Adipocyte (in vitro differentiated cells): ENCODE data around the gene DACH2.
"Not testable (repeated sequence)": the region's sequence is repeated elsewhere in the genome, so short reads cannot be mapped to it uniquely, and the experiment has no call there.

ENCODE experiments used
- DNase-seq: peaks from one replicate; pipeline ENCODE4 v3.0.0-alpha.2; 2015; ENCODE audit warnings: low read depth
- H3K27me3 ChIP-seq: replicated peaks from 2 replicates; pipeline ENCODE4 v1.7.0; 2013; ENCODE audit warnings: mild to moderate bottlenecking, low read length, moderate library complexity; ENCODE audit not compliant: control insufficient read depth, insufficient read depth
- H3K36me3 ChIP-seq: 2 replicates; pipeline ENCODE4 v1.7.0; 2013; ENCODE audit warnings: low read length, mild to moderate bottlenecking, moderate library complexity; ENCODE audit not compliant: control insufficient read depth, insufficient read depth, severe bottlenecking
- H3K4me1 ChIP-seq: 2 replicates; pipeline ENCODE4 v1.7.0; 2013; ENCODE audit warnings: mild to moderate bottlenecking, low read length, moderate library complexity; ENCODE audit not compliant: control insufficient read depth, insufficient read depth
- H3K4me3 ChIP-seq: 2 replicates; pipeline ENCODE4 v1.7.0; 2013; ENCODE audit warnings: mild to moderate bottlenecking, low read length, moderate library complexity
- H3K9ac ChIP-seq: 2 replicates; pipeline ENCODE4 v1.7.0; 2013; ENCODE audit warnings: mild to moderate bottlenecking, low read length, moderate library complexity
- H3K9me3 ChIP-seq: 2 replicates; pipeline ENCODE4 v1.7.0; 2013; ENCODE audit warnings: mild to moderate bottlenecking, low read length, moderate library complexity; ENCODE audit not compliant: control insufficient read depth

DACH2 gene

DNA sequence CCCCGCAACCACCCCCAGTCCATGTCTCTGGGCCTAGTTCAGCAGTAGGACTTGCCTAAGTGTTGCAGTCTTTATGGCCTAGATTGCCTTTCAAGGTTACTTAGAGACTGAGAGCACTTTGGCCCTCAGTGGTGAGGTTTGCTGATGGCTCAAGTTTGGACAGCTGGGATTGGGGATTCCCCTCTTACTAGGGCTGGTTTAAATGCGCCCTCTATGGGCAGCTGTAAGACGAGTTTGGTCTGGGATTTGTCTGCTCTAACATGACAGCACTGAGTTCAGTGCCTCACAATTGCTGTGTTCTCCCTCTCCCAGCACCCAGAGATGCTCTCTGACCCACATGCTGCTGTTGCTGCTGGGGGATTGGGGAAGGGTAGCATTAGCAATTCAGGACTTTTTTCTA lies 23.1 kb downstream of the DACH2 start:
- DNase-seq, result peak; percentile 38
- Histone ChIP-seq H3K36me3 (no peaks in the 10 kb centered on the region), H3K4me3 (no peak overlapping the region), H3K9me3 (no peaks in the 10 kb centered on the region), H3K9ac (no peak overlapping the region), H3K27me3 (peaks cover 14% of the 10 kb centered on the region), H3K4me1 (no peaks in the 10 kb centered on the region)

DNA sequence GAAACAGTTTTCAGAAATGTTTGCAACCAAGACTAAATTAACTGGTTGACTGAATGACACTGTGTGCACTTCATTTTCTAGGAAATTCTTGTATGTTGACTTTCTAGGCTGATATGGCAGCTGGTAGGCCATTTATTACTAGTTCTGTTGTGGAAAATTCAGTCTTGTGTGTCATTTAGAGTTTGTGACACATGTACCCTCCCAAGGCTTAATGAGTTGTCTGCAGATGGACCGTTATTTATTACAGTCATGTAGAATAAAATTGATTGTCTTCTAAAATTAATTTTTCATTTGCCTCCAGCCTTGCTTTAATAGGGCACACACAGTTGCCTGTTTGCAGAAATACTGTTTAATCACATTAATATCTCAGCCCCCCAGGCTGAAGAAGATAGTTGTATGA lies 30.7 kb downstream of the DACH2 start:
- no peaks in the 10 kb centered on the region for H3K4me1 ChIP-seq
- no peak overlapping the region for H3K9ac ChIP-seq
- H3K4me3 ChIP-seq, result no peak overlapping the region
- peaks cover 3% of the 10 kb centered on the region for H3K27me3 ChIP-seq
- no peaks in the 10 kb centered on the region for H3K36me3 ChIP-seq
- no peak for DNase-seq
- no peaks in the 10 kb centered on the region for H3K9me3 ChIP-seq

DNA sequence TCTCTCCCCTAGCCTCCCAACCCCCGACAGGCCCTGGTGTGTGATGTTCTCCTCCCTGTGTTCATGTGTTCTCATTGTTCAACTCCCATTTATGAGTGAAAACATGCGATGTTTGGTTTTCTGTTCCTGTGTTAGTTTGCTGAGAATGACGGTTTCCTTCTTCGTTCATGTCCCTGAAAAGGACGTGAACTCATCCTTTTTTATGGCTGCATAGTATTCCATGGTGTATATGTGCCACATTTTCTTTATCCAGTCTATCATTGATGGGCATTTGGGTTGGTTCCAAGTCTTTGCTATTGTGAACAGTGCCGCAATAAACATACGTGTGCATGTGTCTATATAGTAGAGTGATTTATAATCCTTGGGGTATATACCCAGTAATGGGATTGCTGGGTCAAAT lies 33.1 kb downstream of the DACH2 start:
- not testable (repeated sequence) for H3K9me3 ChIP-seq, H3K9ac ChIP-seq, H3K4me3 ChIP-seq, H3K4me1 ChIP-seq, DNase-seq, H3K27me3 ChIP-seq, H3K36me3 ChIP-seq

DNA sequence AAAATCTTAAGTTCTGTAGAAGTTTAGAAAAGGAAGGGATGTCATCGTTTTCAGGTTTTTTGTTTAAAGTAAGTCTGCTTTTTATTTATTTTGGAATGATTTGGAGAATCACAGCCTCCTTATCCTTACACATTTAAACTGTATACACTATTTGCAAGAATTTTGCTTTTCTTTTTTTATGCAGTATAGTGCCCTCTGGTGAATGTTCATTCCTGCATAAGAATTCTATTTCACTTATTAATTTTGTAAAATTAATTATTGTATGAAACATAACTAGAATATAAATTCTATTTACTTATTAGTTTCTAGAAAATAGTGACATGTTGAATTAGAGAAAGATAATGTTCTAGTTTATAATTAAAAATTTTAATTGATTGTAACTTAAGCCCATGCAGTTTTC lies 44.6 kb downstream of the DACH2 start:
- no peak overlapping the region for H3K9ac ChIP-seq
- H3K4me1 ChIP-seq, result no peaks in the 10 kb centered on the region
- H3K36me3 ChIP-seq, result no peaks in the 10 kb centered on the region
- DNase-seq, result peak; percentile 19
- peaks cover 11% of the 10 kb centered on the region for H3K9me3 ChIP-seq
- H3K27me3 ChIP-seq, result no peaks in the 10 kb centered on the region
- no peak overlapping the region for H3K4me3 ChIP-seq

DNA sequence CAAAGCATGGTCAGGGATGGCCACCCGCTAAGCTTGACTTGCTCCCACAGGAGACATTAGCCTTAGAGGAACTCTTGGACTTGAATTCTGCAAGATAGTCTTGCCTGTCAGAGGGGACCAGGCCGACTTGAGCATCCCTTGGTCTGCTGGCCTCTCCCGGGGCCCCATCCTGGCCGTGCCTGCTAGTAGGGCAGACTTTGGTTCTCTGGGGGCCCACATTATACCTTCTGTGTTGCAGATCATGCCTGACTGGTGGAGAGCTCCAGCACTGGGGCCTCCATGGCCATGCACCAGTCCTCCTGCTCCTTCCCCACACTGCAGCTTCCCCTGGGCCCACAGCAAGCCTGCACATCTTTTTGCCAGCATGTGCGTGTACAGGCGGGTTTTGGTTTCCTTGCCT lies 46.5 kb downstream of the DACH2 start:
- H3K9me3 ChIP-seq, result peaks cover 15% of the 10 kb centered on the region
- no peaks in the 10 kb centered on the region for H3K27me3 ChIP-seq
- H3K4me1 ChIP-seq, result no peaks in the 10 kb centered on the region
- DNase-seq, result no peak
- no peak overlapping the region for H3K9ac ChIP-seq
- no peak overlapping the region for H3K4me3 ChIP-seq
- H3K36me3 ChIP-seq, result no peaks in the 10 kb centered on the region

DNA sequence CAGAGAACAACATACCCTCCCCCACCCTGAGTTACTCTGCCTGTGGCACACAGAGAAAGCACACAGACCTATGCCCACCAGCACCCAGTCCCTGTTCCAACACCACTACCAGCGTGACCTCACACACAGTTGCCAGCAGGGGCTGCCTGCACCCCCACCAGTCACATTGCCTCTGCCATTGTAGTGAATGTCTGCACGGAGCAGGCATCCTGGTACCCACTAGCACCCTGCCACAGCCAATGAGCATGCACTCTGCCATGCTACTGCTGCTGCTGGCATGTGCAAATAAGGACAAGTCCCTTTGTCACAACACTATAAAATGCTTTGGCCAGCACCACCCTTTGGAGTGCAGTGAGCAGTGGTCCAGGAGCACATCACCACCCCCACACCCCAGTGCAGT lies 47.1 kb downstream of the DACH2 start:
- no peak for DNase-seq
- H3K4me3 ChIP-seq, result no peak overlapping the region

DNA sequence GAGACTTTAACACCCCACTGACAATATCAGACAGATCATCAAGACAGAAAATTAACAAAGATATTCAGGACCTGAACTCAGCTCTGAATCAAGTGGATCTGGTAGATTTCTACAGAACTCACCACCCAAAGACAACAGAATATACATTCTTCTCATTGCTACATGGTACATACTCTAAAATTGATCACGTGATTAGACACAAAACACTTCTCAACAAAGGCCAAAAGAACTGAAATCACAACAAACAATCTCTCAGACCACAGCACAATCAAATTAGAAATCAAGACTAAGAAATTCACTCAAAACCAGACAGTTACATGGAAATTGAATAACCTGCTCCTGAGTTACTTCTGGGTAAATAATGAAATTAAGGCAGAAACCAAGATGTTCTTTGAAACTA lies 49.6 kb downstream of the DACH2 start:
- Histone ChIP-seq H3K36me3 (no peaks in the 10 kb centered on the region), H3K9ac (no peak overlapping the region), H3K4me1 (no peaks in the 10 kb centered on the region), H3K27me3 (no peaks in the 10 kb centered on the region), H3K9me3 (peaks cover 19% of the 10 kb centered on the region), H3K4me3 (no peak overlapping the region)
- DNase-seq, result no peak

More for the DNA sequence above, 47.1 kb downstream of the DACH2 start:
- Histone ChIP-seq H3K27me3 (no peaks in the 10 kb centered on the region), H3K36me3 (no peaks in the 10 kb centered on the region), H3K9me3 (peaks cover 19% of the 10 kb centered on the region), H3K4me1 (no peaks in the 10 kb centered on the region), H3K9ac (no peak overlapping the region)

DNA sequence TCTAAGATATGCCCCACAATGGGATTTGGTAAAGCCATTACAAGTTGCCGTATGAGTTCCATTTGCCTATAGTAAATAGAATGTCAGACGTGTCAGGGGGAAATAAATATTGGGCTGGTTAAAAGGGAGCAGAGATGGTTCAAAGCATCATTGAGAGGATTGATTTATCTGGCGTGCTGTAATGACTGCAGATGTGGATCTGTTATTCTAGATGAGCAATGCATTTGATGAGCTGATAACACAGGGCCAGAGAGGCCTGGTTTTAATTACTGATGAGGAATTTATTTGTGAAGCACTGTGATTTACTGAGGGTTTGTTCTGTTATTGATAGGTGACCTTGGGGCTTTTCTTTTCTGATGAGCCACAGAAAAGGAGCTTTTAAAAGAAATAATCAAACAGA lies 62.5 kb downstream of the DACH2 start:
- no peak for DNase-seq
- H3K27me3 ChIP-seq, result peaks cover 5% of the 10 kb centered on the region
- no peak overlapping the region for H3K4me3 ChIP-seq
- no peak overlapping the region for H3K9ac ChIP-seq
- H3K9me3 ChIP-seq, result no peaks in the 10 kb centered on the region
- no peaks in the 10 kb centered on the region for H3K36me3 ChIP-seq
- H3K4me1 ChIP-seq, result no peaks in the 10 kb centered on the region

DNA sequence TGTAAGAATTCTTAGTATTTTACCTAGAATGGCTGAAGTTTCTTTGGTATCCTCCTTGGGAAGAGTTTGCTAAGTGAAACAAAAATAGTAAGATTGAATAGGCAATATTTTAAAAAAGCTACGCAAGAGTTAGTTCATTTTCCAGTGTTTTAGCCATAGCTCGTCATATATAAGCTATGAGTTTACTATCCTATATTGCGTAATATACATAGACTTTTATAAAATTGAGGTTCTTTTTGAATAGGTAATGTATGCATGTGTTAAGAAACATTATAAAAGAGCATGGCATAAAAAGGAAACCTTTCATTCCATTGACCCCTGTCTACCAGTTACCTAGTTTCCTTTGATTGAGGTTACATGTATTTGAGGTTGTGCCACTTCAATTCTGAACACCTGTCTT lies 67.0 kb downstream of the DACH2 start:
- Histone ChIP-seq H3K9me3 (no peaks in the 10 kb centered on the region), H3K4me3 (no peak overlapping the region), H3K27me3 (no peaks in the 10 kb centered on the region), H3K9ac (no peak overlapping the region), H3K4me1 (no peaks in the 10 kb centered on the region), H3K36me3 (no peaks in the 10 kb centered on the region)
- no peak for DNase-seq

DNA sequence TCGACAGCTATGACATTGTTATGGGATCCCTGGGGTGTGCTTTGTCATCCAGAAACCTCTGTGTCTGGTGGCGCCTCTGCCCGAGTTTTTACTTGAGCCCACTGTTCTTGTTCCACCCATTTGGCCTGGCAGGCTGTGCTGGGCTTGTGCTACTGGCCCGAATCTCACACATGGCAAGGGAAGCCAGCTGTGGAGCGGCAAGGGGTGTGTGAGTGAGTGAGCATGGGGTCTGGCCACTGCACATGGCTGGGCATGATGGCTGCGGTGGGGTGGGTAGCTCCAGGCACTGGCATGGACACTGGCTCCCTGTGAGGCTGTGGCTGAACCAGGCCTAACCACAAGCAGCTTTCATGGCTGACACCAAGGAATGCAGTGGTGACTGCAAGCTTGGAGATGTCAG lies 89.2 kb downstream of the DACH2 start:
- H3K9me3 ChIP-seq, result peaks cover 15% of the 10 kb centered on the region
- no peaks in the 10 kb centered on the region for H3K27me3 ChIP-seq
- H3K4me1 ChIP-seq, result no peaks in the 10 kb centered on the region
- H3K4me3 ChIP-seq, result no peak overlapping the region
- H3K9ac ChIP-seq, result no peak overlapping the region
- no peak for DNase-seq
- no peaks in the 10 kb centered on the region for H3K36me3 ChIP-seq

DNA sequence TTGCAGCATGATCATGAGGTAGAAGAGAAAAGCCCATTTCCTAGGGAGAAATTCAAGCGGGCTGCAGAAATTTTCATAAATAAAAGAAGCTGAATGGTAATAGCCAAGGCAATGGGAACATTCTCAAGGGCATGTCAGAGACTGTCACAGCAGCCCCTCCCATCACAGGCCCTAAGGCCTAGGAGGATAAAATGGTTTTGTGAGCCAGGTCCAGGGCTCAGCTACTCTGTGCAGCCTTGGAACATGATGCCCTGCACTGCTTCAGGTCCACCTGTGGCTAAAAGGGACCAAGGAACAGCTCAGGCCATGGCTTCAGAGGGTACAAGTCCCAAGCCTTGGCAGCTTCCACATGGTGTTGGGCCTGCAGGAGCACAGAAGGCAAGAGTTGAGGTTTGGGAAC lies 93.3 kb downstream of the DACH2 start:
- Histone ChIP-seq H3K36me3 (no peaks in the 10 kb centered on the region), H3K27me3 (peaks cover 2% of the 10 kb centered on the region)

DNA sequence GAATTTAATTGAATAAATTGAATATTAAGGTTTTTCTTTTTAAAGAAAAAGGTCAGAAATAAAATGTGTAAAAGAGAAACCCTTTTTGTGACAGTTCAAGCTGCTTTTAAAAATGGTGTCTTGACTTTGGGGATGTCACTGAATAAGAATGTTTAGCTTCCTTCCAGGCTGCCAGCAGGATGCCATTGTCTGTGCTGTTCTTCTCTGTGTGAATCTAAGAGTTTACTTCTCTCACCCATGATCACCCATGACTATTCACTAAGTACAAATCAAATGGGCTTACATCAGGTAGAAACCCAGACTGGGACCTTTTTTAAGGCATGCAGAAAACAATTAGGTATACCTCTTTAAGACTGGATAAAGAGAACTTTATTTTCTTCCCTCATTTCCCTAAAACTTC lies 115.3 kb downstream of the DACH2 start:
- DNase-seq, result no peak
- Histone ChIP-seq H3K9me3 (no peaks in the 10 kb centered on the region), H3K36me3 (no peaks in the 10 kb centered on the region), H3K27me3 (peaks cover 3% of the 10 kb centered on the region), H3K4me3 (no peak overlapping the region), H3K9ac (no peak overlapping the region), H3K4me1 (peaks cover 2% of the 10 kb centered on the region)

More for the DNA sequence above, 93.3 kb downstream of the DACH2 start:
- no peak overlapping the region for H3K9ac ChIP-seq
- no peak overlapping the region for H3K4me3 ChIP-seq
- H3K9me3 ChIP-seq, result peaks cover 15% of the 10 kb centered on the region
- no peaks in the 10 kb centered on the region for H3K4me1 ChIP-seq
- no peak for DNase-seq
